Activated CD4-positive, alpha-beta T cell treated with anti-CD3 and anti-CD28 coated beads for 1 hour (primary cell): ENCODE measurements around the gene CACNA1H.
"Not testable (repeated sequence)": the region's sequence is repeated elsewhere in the genome, so short reads cannot be mapped to it uniquely, and the experiment has no call there.

Experiments used
- DNase-seq: peaks from one replicate; pipeline ENCODE4 v3.0.0-alpha.2; 2020

CACNA1H gene

DNA sequence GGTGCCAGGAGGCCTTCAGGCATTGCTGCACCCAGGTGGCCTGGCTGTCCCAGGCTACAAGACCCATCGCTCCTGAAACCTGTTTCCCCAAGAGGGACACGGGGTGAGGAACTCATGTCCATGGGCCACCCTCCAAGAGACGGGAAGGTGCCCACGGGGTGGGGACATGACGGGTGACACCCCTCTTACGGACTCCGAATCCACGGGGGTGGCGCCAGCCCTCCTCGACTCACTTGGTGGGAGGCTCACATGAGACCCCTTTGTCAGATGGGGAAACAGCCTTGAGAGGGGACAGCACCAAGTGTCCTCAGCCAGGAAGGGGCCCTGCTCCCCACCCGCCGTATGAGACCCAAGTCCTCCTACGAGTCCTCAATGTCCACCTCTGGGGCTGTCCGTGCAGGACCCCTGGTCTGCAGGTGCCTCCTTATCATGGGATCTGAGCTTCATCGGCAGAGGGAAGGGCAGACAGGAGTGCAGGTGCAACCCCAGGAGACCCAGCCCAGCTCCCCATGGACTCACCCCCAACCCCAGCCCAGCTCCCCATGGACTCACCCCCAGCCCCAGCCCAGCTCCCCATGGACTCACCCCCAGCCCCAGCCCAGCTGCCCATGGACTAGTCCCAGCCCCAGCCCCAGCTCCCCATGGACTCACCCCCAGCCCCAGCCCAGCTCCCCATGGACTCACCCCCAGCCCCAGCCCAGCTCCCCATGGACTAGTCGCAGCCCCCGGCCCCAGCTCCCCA, 77.7 kb downstream of the CACNA1H start:
- DNase-seq = not testable (repeated sequence)

DNA sequence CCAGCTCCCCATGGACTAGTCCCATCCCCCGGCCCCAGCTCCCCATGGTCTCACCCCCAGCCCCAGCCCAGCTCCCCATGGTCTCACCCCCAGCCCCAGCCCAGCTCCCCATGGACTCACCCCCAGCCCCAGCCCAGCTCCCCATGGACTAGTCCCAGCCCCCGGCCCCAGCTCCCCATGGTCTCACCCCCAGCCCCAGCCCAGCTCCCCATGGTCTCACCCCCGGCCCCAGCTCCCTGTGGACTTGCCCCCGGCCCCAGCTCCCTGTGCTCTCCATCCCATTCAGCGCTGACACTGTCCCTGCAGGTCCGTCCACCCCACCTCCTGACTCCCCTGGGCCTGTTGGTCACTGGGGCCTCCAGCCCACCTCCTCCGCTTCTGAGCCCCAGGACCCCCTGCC, 78.4 kb downstream of the CACNA1H start:
- DNase-seq = not testable (repeated sequence)

DNA sequence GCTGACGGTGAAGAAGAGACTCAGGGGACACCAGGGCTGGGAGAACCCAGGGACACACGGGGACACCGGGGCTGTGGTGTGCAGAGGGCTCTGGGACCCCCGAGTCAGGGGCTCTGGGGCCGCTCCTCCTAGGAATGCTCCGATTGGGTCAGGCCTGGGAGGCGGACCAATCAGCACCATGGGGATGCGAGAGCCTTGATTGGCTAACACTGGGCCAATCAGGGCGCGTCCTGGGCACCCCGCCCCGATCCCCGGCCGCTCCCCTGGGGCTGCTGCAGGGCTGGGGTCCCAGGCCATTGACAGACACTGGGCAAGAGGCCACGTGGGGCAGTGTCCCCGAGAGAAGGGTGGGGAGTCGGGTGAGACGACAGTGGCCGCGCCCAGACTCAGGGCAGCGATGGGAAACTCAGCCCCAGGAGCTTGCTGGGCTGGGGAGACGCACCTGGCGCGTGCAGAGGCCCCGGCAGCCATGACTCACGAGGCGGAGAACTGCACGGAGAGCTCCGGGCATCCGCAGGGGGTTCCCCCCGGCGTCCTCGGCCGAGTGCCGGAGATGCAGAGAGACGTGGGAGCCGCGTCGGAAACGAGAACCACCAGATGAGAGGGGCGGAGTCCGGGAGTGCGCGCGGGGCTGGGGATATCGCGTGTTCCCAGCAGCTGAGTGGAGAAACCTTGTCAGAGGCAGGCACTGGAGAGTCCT, 79.3 kb downstream of the CACNA1H start:
- DNase-seq = not testable (repeated sequence)

- DNase-seq = not testable (repeated sequence)
These were observed 83.8 kb downstream of the CACNA1H start for GRCh38 chr16:1236659-1237058.

- DNase-seq = no peak
These were observed 85.1 kb downstream of the CACNA1H start for GRCh38 chr16:1237990-1238389.

GRCh38 chr16:1238909-1239308, 86.0 kb downstream of the CACNA1H start:
- DNase-seq = not testable (repeated sequence)

DNA sequence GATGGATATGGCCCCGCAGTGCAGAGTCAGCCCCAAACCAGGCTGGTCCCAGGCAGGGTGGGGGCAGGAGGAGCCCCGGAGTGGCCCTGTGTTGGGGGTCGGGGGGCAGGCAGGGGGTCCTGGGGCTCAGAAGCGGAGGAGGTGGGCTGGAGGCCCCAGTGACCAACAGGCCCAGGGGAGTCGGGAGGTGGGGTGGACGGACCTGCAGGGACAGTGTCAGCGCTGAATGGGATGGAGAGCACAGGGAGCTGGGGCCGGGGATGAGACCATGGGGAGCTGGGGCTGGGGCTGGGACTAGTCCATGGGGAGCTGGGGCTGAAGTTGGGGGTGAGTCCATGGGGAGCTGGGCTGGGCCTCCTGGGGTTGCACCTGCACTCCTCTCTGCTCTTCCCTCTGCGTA, 86.7 kb downstream of the CACNA1H start:
- not testable (repeated sequence) for DNase-seq

DNA sequence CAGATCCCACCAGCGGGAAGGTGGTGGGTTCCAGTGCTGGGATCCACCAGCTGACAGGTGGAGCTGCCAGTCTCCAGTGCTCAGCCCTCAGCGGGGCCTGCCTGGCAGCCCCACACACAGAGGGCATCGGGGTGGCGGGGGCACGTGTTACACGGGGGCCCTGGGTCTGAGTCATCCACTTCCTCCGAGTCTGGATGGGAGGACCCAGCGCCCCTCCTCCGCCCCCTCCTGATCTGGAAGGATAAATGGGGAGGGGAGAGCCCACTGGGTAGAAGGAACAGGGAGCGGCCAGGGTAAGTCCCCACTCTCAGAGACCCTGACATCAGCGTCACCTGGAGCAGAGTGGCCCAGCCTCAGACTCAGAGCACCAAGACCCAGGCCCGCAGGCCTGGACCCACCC, 87.5 kb downstream of the CACNA1H start, which contains the start of gene TPSAB1:
TSS of gene TPSAB1 (plus strand) at position 270 of the 400 bp plus-strand sequence. CDS start 234 bp downstream, outside the sequence.
- not testable (repeated sequence) for DNase-seq

DNA sequence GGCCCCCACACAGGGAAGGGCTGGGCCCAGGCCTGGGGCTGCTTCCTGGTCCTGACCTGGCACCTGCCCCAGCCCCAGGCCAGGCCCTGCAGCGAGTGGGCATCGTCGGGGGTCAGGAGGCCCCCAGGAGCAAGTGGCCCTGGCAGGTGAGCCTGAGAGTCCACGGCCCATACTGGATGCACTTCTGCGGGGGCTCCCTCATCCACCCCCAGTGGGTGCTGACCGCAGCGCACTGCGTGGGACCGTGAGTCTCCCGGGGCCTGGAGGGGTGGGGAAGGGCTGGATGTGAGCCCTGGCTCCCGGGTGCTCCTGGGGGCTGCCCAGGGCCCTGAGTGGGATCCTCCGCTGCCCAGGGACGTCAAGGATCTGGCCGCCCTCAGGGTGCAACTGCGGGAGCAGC, 88.2 kb downstream of the CACNA1H start:
- DNase-seq = not testable (repeated sequence)

DNA sequence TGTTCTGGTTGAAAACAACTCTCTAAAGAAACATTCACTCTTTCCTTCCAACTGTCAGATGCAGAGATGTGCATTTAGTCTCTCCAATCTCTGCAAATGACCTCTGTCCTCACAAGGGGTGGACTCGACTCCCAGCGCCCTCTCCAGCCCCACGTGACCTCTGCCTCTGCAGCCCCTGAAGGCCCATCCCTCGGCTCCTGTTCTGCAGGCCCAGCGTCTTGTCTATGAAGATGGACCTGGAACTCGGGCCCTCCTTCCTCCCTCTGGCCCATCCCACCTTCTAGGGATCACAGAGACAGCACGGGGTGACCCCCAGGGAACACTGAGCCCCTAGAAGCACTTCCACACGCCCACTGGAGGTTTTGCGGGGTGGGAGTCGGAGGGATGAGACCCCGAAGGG, 90.5 kb downstream of the CACNA1H start:
- DNase-seq = not testable (repeated sequence)

GRCh38 chr16:1243907-1244850, 91.3 kb downstream of the CACNA1H start:
- not testable (repeated sequence) for DNase-seq

GRCh38 chr16:1244881-1245280, 92.0 kb downstream of the CACNA1H start:
- no peak for DNase-seq

DNA sequence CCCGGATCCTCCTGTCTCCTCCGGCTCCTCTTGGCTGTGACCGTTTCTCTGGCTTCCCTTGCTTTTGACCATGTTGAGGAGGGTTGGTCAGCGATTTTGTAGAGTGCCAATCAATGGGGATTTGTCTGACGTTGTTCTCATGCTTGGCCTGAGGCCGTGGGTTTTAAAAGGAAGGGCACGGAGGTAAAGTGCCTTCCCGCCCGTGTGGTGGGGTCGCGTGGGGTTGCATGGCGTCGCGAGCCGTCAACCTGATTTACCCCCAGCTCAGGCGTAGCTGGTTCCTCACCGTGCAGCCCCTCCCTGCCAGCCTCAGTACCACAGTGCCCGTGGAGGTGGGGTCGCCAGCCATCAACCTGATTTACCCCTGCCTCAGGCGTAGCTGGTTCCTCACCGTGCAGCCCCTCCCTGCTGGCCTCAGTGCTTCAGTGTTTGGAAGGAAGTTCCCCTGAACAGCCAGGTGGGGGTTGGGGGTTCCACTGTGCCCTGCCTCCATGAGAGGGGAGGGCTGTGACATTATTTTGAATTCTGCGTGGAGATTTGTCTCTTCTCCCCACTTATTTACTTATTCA, 92.6 kb downstream of the CACNA1H start:
- DNase-seq = no peak

GRCh38 chr16:1247903-1248537, 95.1 kb downstream of the CACNA1H start:
- DNase-seq = not testable (repeated sequence)

DNA sequence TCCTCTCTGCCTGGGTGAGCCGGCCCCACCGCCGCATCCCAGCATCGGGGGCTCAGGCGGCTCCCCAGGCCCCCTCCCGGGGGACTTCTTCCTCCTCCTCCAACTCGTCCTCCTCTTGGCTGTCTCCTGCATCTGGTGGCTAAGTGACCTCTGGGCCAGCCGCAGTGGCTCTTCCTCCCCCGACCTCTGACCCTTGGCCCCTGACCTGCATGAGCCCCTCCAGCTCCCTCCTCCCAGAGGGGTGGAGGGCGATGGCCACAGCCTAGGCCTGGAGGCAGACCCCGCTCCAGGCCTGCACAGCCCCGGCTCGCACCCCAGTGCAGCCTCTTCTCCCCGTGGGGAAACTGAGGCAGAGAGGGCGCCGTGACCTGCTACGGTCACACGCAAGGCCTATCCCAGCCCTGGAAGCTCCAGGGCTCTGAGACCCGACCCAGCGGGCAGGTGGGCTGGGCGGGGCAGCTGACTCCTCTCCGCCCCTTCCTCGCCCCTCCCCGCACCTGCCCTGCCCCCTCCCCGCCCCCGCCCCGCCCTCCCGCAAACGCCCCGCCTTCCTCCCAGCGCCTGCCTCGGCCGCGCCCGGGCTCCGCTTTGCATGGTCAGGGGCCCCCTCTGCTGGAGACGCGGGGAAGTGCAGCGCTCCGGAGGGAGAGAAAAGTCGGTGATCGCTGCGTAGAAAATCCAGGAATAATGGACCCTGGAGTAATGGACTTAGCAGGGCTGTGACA, 96.3 kb downstream of the CACNA1H start:
- not testable (repeated sequence) for DNase-seq

DNA sequence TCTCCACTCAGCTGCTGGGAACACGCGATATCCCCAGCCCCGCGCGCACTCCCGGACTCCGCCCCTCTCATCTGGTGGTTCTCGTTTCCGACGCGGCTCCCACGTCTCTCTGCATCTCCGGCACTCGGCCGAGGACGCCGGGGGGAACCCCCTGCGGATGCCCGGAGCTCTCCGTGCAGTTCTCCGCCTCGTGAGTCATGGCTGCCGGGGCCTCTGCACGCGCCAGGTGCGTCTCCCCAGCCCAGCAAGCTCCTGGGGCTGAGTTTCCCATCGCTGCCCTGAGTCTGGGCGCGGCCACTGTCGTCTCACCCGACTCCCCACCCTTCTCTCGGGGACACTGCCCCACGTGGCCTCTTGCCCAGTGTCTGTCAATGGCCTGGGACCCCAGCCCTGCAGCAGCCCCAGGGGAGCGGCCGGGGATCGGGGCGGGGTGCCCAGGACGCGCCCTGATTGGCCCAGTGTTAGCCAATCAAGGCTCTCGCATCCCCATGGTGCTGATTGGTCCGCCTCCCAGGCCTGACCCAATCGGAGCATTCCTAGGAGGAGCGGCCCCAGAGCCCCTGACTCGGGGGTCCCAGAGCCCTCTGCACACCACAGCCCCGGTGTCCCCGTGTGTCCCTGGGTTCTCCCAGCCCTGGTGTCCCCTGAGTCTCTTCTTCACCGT, 100.9 kb downstream of the CACNA1H start:
- DNase-seq = not testable (repeated sequence)

DNA sequence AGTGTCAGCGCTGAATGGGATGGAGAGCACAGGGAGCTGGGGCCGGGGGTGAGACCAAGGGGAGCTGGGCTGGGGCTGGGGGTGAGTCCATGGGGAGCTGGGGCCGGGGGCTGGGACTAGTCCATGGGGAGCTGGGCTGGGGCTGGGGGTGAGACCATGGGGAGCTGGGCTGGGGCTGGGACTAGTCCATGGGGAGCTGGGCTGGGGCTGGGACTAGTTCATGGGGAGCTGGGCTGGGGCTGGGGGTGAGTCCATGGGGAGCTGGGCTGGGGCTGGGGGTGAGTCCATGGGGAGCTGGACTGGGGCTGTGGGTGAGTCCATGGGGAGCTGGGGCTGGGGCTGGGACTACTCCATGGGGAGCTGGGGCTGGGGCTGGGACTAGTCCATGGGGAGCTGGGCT, 101.9 kb downstream of the CACNA1H start:
- DNase-seq = not testable (repeated sequence)

- DNase-seq = not testable (repeated sequence)
These were observed 102.6 kb downstream of the CACNA1H start, which contains the start of gene TPSD1 for GRCh38 chr16:1255276-1256122. Gene TPSD1, plus strand, starts transcription at chr16:1256069. Its CDS starts 212 bp downstream, at chr16:1256281.

DNA sequence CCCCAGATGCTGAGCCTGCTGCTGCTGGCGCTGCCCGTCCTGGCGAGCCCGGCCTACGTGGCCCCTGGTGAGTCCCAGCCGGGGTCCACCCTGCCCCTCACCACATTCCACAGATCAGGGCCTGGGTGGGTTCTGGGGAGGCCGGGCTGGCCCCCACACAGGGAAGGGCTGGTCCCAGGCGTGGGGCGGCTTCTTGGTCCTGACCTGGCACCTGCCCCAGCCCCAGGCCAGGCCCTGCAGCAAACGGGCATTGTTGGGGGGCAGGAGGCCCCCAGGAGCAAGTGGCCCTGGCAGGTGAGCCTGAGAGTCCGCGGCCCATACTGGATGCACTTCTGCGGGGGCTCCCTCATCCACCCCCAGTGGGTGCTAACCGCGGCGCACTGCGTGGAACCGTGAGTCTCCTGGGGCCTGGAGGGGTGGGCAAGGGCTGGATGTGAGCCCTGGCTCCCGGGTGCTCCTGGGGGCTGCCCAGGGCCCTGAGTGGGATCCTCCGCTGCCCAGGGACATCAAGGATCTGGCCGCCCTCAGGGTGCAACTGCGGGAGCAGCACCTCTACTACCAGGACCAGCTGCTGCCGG, 103.5 kb downstream of the CACNA1H start:
- DNase-seq = not testable (repeated sequence)
